GM21576 (cell line): ENCODE measurements around the gene TBC1D1.
"Not testable (repeated sequence)": the region's sequence is repeated elsewhere in the genome, so short reads cannot be mapped to it uniquely, and the experiment has no call there.

Experiments
- ATAC-seq: cut with Tn5 transposase; IDR thresholded peaks from one replicate; pipeline ENCODE4 v1.9.1; 2021; ENCODE audit warnings: mild to moderate bottlenecking, moderate library complexity; ENCODE audit not compliant: unreplicated experiment

Gene TBC1D1

DNA sequence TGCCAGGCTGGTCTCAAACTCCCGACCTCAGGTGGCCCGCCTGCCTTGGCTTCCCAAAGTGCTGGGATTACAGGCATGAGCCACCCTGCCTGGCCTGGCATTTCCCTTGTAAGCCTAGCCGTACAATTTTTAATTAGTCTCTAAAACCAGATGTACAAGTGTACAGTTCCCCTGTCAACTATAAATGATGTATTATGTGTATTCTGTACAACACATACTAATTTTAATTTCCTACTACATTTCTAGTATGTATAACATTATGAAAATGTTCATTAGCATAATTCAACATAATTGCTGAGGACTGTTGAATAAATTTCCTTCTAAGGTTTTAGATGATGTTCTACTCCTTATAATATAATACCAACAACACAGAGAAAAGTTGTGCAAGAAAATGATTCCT, 27.8 kb downstream of the TBC1D1 start:
- ATAC-seq, result no peak

DNA sequence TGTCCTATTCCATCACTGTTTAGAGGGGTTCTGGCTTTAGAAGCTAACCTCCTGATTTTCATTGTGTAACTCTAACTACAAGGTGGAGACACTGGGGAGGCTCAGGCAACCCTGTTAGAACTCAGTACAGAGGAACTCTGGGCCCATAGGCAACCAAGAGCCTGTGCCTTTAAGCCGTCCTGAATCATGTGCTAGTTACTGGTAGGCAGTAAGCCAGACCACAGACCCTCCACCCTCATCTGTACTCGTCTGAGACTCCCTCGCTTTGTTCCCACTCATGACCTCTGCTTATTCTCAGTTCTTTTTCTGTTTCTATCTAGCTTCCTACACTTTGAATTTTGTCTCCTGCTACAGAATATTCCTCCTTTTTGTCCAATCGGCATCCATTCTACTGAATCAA, 31.4 kb downstream of the TBC1D1 start:
- ATAC-seq, result no peak

DNA sequence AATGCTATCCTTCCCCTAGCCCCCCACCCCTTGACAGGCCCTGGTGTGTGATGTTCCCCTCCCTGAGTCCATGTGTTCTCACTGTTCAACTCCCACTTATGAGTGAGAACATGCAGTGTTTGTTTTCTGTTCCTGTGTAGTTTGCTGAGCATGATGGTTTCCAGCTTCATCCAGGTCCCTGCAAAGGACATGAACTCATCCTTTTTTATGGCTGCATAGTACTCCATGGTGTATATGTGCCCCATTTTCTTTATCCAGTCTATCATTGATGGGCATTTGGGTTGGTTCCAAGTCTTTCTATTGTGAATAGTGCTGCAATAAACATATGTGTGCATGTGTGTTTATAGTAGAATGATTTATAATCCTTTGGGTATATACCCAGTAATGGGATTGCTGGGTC, 32.2 kb downstream of the TBC1D1 start:
- ATAC-seq, result not testable (repeated sequence)

DNA sequence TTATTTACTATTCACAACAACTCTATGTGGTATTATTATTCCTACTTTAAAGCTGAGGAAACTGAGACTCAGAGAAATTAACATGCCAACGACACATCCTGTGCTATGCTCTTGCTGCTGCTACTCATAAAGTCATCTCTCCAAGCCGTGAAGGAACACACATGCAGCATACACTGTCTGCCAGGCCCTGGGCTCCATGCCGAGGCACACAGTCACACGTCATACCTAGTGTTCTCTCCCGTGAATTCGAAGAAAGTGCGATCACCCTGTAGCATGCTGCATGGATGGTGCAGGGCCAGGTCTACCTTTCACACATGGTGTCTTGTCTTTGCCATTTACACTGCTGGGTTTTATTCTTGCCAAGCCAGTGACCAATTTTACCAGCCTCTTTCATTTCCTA, 34.1 kb downstream of the TBC1D1 start:
- no peak for ATAC-seq

DNA sequence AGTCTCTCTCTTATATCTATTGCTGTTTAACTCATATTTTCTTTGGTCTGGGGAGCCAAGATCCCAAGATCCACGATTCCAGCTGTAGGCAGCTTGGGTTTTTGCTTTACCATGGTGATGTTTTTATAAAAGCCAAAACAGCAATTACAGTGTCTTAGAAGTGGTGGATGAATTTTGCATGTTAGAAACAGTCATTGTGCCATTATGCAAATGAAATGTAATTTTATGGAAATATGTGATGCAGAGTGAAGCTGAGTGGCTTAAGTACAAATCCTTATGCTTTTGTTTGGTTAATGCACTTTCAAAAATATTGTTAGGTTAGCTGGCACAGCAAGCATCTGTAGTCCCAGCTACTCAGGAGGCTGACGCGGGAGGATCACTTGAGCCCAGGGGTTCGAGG, 36.5 kb downstream of the TBC1D1 start:
- ATAC-seq, result no peak

DNA sequence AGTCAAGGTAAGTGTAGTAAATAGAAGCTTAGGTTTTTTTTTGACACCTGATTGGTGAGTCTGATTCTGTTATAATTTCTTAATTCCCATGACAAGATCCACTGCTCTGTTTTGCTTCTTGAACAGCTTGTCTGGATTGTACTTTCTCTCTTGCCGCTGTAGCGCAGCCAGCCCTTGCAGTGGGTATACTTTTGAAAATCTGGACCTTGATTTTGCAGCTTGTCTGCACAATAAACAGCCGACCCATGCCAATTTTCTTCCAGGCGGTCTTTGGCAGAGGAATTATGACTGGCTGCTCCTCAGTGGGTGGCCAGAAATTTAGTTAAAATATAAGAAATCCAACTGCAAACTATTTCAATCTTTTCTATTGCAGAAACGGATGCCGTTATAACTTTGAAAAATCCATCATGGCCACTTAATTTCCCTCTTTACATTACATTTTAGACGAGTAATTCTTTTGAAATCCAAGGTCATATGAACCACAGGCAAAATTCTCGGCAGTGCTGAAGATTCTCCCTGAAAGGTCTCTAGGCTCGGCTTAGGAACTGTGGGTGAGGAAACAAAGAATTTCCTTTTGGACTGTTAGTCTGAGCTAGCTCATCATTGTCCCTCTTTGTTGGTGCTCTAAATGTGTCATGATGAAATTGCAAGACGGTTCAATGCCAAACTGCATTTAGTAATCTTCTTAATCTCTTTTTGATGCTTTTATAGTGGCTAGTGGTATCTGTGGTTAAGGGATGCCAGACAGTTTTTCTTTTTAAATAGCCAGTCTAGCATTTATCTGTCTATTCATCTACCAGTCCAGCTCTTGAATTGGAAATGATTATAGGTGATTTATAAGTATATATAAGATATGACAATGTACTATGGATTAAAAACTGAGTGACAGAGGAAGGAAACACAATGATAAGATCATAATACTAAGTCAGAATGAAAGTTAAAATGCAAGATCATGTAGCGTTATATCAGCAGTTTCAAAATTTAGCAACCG, 37.8 kb downstream of the TBC1D1 start:
- no peak for ATAC-seq

DNA sequence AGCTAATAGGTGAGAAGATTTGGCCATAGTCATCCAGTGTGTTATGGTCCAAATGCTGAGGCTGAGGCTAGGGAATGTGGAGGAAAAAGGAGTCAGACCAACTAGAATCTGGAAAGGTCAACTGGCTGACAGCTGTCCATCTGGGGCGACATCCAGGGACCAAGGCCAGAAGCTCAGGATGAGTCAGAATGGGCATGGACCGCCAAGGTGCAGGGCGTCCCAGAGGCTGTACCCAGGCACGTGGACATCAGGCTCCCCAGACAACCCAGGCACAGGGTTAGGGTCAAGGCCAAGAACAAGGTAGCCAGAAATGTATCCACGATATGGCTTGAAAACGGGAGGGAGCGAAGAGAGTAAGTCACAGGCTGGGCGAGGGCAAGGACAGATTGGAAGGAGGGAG, 43.2 kb downstream of the TBC1D1 start:
- ATAC-seq, result no peak

DNA sequence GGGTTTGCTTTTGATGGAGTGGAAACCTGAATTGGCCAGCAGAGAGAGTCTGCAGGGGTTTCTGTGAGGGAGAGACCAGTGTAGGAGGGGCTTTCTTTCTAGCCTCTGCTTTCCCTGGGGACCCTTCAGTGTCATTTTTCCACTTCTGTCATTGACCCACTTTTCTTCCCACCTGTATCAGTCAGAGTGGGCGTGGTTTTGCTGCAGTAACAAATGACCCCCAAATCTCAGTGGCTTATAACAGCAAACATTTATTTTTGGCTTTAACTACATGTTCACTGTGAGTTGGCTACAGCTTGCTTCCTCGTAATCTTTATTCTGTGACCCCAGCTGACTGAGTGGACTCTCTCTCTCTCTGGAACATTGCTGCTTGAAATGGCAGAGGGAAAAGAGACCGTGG, 43.7 kb downstream of the TBC1D1 start:
- no peak for ATAC-seq

DNA sequence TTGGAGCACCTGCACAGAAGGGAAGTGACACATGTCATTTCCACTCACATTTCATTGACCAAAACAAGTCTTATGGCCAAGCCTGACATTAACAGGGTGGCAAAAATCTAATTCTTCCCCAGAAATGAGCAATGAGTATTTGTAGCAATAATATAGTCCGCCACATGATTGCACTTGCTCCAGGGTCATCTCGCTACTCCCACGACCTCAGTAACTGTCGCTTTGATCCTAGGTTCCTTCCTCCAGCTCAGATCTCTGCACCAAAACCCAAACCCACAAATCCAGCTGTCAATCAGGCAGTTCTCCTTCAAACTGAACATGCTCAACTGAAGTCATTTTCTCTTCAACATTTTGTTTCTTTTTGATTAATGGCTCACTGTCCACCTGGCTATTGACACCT, 44.1 kb downstream of the TBC1D1 start:
- ATAC-seq, result no peak

DNA sequence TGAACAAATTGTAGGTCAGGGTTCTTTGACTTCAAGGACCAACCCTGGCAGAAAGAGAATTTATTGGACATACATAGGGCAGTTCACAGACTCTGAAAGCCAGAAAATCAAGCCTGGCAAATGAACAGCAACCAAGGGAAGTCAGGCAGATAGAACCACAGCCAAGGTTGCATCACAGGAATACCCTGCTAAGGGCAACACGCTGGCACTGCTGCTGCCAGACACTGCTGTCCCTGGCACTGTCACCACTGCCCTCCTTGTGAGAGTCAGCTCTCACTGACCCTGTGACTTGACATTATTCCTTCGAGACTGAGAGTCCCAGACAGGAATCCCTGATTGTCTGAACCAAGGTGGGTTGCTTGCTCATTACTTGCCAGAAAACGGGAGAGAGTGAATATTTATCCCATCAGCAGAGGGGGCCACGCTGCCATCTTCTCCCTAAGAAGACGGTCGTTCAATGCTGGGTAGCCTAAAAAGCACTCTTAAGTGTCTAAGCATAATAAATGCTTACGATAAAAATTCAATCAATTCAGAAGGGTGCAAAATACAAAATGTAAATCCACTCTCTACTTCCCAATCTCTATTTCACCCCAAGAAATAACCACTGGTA, 46.1 kb downstream of the TBC1D1 start:
- no peak for ATAC-seq

DNA sequence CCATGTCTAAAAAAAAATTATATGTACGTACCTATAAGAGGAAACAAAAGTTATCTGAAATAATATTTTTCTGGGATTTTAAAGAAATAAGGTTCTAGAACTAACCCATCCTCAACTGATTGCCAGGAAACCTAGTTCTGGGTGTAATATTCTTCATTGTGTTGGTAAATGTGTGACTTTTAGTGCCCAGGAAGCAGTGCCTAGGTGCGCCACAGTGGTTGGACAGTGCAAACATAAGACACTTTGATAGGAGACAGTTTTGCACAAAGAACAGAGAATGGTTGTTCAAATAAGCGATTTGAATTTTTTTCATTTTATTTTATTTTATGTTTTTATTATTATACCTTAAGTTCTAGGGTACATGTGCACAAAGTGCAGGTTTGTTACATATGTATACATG, 47.3 kb downstream of the TBC1D1 start:
- ATAC-seq, result no peak

DNA sequence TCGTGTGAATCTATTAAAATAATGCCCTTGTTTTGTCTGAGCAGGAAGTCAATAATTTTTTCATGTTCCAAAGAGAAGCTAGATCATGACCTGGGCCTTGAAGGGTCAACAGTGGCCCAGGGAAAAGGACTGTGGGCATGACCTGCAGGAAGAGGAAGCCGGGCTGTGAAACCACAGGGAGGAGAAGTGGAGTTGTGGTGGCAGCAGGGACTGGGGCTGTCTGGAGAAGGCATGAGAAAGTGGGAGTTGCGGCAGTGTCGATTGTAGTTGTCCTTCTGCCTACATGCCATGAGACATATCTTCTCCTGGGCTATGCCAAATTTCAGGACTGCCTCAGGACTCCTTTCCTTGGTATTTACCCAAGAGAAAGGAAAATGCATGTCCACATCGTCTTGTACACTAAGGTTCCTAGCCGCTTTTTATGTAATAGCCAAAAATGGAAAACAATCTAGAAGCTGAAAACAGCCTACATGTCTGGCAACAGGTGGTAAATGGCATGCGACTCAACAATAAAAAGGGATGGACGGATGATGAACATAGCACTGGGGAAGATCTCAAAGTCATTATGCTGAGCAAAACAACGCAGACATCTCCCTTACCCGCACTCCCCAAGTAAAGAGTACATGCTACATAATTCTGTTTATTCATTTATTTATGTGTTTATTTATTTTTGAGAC, 55.8 kb downstream of the TBC1D1 start:
- no peak for ATAC-seq

DNA sequence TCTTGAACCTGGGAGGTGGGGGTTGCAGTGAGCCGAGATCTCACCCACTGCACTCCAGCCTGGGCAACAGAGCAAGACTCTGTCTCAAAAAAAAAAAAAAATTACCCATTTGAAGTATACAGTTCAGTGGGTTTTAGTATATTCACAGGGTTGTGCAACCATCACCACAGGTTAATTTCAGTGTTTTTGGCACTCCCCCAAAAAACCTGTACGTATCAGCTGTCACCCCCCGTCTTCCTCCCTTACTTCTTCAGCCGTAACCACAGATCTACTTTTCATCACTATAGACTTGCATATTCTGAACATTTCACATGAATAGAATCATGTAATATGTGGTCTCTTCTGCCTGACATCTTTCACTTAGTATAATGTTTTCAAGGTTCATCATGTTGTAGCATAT, 57.7 kb downstream of the TBC1D1 start:
- no peak for ATAC-seq

DNA sequence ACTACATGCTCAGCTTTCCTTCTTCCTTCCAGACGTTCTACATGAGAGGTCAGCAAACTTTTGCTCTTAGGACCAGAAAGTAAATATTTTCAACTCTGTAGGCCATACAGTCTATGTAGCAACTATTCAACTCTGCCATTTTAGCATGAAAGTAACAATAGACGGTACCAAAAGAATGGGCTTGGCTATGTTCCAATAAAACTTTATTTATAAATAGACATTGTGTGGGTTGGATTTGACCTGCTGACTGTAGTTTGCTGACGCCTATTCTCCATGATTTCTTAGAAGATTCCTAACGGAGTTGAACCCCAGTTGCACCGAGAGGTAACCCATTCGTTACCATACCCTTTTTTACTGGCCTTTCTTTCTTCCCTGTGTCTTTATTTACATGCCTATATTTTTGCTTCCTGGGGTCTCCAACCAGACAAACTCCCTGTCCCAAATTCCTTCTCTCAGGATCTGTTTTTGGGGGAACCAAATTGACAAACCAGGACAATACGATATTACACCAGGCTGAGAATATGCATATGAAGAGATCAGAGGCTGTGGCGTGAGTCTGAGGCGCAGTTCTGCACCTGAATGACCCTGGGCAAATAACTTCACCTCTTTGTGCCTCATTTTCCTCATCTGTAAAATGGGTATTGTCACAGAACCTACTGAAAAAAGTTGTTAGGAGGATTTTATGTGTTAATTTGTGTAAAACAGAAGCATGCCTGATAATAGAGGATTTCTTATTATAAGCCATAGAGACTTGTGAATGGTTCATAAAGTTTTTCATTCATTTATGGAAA, 58.9 kb downstream of the TBC1D1 start:
- no peak for ATAC-seq

DNA sequence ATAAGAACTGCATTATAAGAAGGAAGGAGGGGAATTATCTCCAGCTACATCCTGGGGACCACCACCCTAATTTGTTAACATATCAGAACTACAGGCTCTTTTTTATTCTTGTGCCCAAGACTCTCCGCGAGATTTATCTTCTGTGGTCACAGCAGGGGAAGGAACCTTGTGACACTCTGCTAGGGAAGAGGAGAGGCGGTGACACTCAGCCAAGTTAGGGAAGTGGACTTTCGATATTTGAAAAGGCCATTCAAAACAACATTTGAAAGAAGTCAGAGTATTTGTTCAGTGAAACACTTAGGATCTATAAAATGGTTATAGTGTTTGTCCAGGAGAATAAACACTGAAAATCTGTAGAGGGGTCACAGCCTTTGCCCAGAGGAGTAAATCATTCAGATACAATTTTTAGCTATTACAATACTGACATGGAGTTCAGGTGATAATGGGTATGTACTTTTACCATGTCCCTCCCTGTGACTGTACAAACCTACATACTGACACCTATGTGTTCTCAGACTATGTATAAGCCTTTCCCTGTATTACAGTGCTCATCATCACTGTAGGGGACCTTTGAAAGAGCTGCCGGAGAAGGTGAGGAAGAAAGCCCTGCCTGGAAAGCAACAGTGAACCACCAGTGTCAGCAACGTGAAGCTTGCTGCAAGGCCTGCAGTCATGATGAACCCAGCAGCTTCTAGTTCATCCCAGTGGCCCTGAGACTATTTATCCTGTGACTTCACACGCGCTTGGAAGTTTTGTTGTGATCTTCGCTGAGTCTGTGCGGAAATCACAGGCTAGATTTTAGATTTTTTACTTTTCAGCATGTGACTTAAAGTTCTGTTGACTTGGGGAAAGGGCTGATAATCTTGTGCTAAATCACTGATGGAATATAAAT, 60.8 kb downstream of the TBC1D1 start:
- ATAC-seq, result no peak

DNA sequence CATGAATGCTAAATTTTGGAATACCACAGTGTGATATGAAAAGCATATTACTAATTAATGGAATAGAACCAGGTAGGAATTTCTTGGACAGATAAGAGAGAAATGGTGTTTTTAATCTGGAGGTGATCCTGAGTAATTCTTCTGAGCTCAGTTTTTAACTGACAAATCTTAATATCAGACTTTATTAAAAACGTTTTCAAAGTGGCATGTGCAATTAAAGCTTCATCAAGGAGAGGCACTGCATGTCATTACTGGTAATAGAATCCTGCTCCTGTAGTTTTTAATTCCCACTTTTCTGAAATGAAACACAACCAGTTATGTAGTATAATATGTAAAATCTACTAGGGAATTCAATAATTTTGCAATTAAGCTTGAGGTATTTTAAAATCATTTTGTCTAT, 62.3 kb downstream of the TBC1D1 start:
- no peak for ATAC-seq

DNA sequence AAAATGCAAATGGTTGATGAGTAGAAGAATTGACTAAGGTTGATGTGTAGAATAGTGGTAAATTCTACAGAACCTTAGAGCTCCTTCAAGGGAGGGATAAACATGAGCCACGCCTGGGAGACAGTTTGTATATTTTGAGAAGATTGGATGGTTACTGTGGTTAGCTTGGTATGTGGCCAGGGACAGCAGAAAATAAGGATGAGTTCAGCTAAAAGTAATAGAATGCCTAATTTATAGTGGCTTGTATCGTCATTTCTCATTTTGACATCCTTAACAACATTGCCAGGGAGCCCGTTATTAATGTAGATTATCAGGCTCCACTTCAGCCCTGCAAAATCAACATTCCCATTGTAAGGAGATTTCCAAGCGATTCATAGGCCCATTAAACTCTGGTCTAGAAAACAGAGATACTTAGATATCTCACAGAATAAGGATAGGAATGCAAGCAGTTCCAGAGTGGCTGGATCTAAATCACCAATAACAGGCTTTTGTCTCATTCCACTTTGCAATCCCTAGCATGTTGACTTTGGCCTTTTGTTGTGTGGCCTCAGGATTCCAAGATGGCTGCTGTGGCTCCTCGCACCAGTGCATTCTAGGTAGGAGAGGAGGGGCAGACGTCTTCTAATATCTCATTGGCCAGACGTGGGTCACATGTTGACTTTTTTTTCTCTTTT, 62.9 kb downstream of the TBC1D1 start:
- ATAC-seq, result no peak

DNA sequence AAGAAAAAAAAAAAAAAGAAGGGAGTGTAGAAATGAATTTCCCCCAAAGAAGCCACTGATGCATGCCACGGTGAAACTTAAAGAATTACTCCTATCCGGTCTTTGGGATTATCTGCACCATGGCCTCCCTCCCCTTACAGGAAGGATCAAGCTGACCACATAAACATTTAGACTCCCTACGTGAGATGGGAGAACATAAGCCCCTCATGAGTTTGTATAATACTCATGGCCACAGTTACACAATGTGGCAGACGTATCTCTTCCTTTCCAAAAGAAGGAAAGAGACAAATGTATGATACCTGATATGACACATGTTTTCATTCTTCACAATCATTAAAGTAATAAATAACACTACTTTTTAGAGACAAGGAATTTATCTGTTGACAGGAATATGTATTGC, 66.1 kb downstream of the TBC1D1 start:
- no peak for ATAC-seq

DNA sequence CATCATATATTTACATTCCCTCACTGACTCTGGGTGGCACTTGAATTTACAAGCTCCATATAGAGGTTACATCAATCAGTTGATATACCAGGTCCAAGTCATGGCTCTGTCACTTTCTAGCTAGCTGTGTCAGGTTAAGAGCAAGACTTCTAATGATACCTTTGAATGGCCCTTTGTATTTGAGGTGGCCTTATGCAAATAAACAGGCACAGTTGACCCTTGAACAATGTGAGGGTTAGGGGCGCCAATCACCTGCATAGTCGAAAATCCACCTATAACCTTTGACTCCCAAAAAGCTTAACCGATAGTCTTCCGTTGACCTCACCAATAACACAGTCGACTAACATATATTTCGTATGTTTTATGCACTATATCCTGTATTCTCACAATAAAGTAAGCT, 68.0 kb downstream of the TBC1D1 start:
- no peak for ATAC-seq

DNA sequence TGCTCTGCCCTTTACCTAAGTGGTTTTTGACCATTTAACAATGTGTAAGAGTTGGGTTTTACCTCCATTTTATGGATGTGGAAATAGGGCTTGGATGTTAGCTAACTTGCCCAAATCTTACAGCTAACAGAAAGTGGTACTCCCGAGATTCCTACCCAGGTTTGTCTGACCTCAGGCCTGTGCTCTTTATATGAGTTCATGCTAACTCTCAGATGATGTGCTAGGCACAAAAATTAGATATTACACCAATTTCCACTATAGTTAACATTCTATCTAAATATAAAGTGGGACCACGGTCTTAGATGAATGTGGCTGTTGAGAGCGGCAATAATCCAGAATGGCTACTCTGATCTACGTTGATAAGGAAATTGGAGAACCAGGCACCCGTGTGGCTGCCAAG, 69.2 kb downstream of the TBC1D1 start, which contains the start of gene PTTG2:
PTTG2 (plus strand) TSS at position 301 of the 400 bp plus-strand sequence; CDS start at position 338, 37 bp downstream.
- no peak for ATAC-seq
